ENCODE measurements around the gene POLD1. TPM values are rescaled to one million over a fixed set of nuclear protein-coding genes. Genes with fewer than 3 reads are reported as not detected.

The POLD1 gene
- polyA plus RNA-seq, 1 experiment: 5.1 TPM

DNA sequence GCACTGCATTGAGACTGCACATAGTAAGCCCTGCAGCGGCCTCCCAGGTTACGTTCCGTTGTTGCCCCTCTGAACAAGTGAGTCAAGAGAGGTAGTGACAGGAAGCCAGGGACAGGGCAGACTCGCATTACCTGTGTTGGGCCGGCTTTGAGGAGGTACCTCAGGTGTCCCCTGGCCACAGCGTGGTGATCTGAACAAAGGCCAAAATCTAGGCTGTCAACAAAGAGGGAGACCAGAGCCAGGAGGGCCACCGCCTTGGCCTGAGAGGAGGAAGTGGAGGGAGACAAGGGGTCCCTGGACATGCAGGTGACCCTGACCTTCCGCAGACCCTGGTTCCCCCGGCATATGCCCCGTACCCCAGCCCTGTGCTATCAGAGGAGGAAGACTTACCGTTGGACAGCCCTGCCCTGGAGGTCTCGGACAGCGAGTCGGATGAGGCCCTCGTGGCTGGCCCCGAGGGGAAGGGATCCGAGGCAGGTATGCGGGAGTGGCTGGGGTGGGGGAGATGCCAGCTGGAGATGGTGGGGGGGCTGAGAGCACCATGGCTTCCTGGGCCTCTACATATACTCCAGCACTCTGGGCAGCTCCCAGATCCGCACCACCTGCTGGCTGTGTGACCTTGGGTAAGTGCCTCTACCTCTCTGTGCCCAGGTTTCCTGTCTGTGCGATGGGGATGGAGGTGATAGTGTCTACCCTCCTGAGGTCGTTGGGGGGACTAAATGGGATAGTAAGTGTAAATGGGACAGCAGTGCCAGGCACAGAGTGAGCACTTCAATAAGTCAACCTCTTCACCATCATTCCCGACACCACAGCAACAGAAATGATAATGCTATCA lies 39.3 kb downstream of the POLD1 start:
- POLR2A ChIA-PET: interaction anchor here (0.6 kb wide), 1 partner anchor 29 kb away, joined by 3 read pairs; no protein-coding TSS in a partner anchor
- no peak for DNase-seq (ENCODE audit: low read depth, low spot score)
- H3K27me3 ChIP-seq (ENCODE audit: control insufficient read depth, insufficient read depth, low read length): peaks cover 25% of the 10 kb centered on the region
- H3K27ac ChIP-seq (ENCODE audit: low read depth, low read length): no peak overlapping the region
- TF ChIP-seq, protein P1, sequence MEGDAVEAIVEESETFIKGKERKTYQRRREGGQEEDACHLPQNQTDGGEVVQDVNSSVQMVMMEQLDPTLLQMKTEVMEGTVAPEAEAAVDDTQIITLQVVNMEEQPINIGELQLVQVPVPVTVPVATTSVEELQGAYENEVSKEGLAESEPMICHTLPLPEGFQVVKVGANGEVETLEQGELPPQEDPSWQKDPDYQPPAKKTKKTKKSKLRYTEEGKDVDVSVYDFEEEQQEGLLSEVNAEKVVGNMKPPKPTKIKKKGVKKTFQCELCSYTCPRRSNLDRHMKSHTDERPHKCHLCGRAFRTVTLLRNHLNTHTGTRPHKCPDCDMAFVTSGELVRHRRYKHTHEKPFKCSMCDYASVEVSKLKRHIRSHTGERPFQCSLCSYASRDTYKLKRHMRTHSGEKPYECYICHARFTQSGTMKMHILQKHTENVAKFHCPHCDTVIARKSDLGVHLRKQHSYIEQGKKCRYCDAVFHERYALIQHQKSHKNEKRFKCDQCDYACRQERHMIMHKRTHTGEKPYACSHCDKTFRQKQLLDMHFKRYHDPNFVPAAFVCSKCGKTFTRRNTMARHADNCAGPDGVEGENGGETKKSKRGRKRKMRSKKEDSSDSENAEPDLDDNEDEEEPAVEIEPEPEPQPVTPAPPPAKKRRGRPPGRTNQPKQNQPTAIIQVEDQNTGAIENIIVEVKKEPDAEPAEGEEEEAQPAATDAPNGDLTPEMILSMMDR (IDR thresholded peaks at IDR 0.05; ENCODE audit: low read depth, low read length): no peak
- CTCF ChIA-PET: interaction anchor here (0.6 kb wide), 1 partner anchor 66 kb away, joined by 4 read pairs; no protein-coding TSS in a partner anchor
- peaks cover 3% of the 10 kb centered on the region; the same call in 1 of the 2 replicates for H3K9me3 ChIP-seq (ENCODE audit: control insufficient read depth, insufficient read depth, low read length)
- H3K4me3 ChIP-seq (ENCODE audit: low read depth, low read length): no peak overlapping the region

DNA sequence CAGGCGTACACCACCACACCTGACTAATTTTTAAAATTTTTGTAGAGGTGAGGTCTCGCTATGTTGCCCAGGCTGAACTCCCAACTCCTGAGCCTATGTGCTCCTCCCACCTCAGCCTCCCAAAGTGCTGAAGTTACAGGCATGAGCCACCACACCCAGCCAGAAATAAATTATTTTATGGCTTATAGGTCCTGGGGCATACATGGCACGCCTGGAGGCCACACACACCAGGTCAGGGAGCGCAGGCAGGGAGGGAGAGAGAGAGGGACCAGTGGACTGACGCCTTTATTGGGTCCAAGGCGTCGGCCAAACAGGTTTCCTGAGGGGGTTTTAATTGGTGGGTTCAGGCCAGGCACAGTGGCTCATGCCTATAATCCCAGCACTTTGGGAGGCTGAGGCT lies 41.4 kb downstream of the POLD1 start:
- Histone ChIP-seq H3K9me3 (ENCODE audit: control insufficient read depth, insufficient read depth, low read length) (peaks cover 3% of the 10 kb centered on the region; the same call in 1 of the 2 replicates), H3K27ac (ENCODE audit: low read depth, low read length) (no peak overlapping the region), H3K4me3 (ENCODE audit: low read depth, low read length) (no peak overlapping the region), H3K27me3 (ENCODE audit: control insufficient read depth, insufficient read depth, low read length) (peaks cover 26% of the 10 kb centered on the region)
- ChIA-PET CTCF (no interaction called here), POLR2A (no interaction called here)
- no peak for DNase-seq (ENCODE audit: low read depth, low spot score)
- TF ChIP-seq, protein P1 (IDR thresholded peaks at IDR 0.05; ENCODE audit: low read depth, low read length): no peak

DNA sequence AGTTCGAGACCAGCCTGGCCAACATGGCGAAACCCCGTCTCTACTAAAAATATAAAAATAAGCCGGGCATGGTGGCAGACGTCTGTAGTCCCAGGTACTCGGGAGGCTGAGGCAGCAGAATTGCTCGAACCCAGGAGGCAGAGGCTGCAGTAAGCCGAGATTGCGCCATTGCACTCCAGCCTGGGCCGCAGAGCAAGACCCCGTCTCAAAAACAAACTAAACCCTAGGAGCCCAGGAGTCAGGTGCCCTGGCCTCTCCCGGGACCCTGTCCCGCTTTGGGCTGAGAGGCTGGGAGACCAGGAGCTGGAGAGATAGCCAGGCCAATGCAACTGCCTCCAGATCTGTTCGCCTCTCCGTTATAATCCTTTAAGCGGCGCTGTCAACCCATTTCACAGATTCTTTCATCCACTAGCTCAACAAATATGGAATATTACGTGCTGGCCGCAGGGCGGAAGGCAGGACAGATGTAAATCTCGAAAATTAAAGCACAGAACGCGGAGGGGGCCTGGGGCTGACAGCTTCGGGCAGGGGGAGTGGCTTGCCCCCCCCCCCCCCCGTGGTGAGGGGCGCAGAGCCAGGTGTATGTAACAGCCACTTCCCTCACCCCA lies 43.3 kb downstream of the POLD1 start:
- no peak overlapping the region for H3K27ac ChIP-seq (ENCODE audit: low read depth, low read length)
- no peaks in the 10 kb centered on the region; the same call in 1 of the 2 replicates for H3K9me3 ChIP-seq (ENCODE audit: control insufficient read depth, insufficient read depth, low read length)
- TF ChIP-seq, protein P1 (IDR thresholded peaks at IDR 0.05; ENCODE audit: low read depth, low read length): no peak
- peaks cover 36% of the 10 kb centered on the region for H3K27me3 ChIP-seq (ENCODE audit: control insufficient read depth, insufficient read depth, low read length)
- ChIA-PET CTCF (no interaction called here), POLR2A (interaction anchor here (0.7 kb wide), 1 partner anchor 695 kb away, joined by 6 read pairs; no protein-coding TSS in a partner anchor)
- peak overlapping the region; percentile 46; the same call in 1 of the 2 replicates for H3K4me3 ChIP-seq (ENCODE audit: low read depth, low read length)
- DNase-seq (ENCODE audit: low read depth, low spot score): no peak

DNA sequence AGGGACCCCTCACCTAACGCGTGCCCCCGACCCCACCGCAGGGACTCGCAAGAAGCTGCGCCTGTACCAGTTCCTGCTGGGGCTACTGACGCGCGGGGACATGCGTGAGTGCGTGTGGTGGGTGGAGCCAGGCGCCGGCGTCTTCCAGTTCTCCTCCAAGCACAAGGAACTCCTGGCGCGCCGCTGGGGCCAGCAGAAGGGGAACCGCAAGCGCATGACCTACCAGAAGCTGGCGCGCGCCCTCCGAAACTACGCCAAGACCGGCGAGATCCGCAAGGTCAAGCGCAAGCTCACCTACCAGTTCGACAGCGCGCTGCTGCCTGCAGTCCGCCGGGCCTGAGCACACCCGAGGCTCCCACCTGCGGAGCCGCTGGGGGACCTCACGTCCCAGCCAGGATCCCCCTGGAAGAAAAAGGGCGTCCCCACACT lies 43.9 kb downstream of the POLD1 start:
- Histone ChIP-seq H3K9me3 (ENCODE audit: control insufficient read depth, insufficient read depth, low read length) (no peaks in the 10 kb centered on the region; the same call in 1 of the 2 replicates), H3K27me3 (ENCODE audit: control insufficient read depth, insufficient read depth, low read length) (peaks cover 38% of the 10 kb centered on the region), H3K4me3 (ENCODE audit: low read depth, low read length) (peak overlapping the region; percentile 46), H3K27ac (ENCODE audit: low read depth, low read length) (no peak overlapping the region)
- ChIA-PET POLR2A (no interaction called here), CTCF (no interaction called here)
- DNase-seq (ENCODE audit: low read depth, low spot score): peak; percentile 11
- TF ChIP-seq, protein P1 (IDR thresholded peaks at IDR 0.05; ENCODE audit: low read depth, low read length): no peak

All from AG04450 (cell line).